ENCODE results near the gene SHC2.

Gene SHC2

GRCh38 chr19:460877-461720, at the start of gene SHC2:
TSS of gene SHC2 (minus strand) at chr19:461033. CDS start at chr19:460996, 37 bp downstream.
- no peak for DNase-seq

- no peak for DNase-seq
Observed at GRCh38 chr19:508204-509150, 47.6 kb upstream of the SHC2 start.

- peak; percentile 90 for DNase-seq
Observed at GRCh38 chr19:507286-508203, 46.7 kb upstream of the SHC2 start, which contains the start of gene TPGS1. TSS of gene TPGS1 (plus strand) at chr19:507497. CDS start at chr19:507507, 10 bp downstream.

- peak; percentile 97 for DNase-seq
Observed at GRCh38 chr19:506404-507285, 45.8 kb upstream of the SHC2 start.

GRCh38 chr19:504616-505015, 43.8 kb upstream of the SHC2 start:
- no peak for DNase-seq

- DNase-seq, result no peak
Observed at GRCh38 chr19:501646-502045, 40.8 kb upstream of the SHC2 start.

- no peak for DNase-seq
Observed at GRCh38 chr19:498977-499623, 38.3 kb upstream of the SHC2 start.

GRCh38 chr19:498511-498891, 37.7 kb upstream of the SHC2 start:
- DNase-seq, result no peak

- DNase-seq, result no peak
Observed at GRCh38 chr19:497869-498510, 37.2 kb upstream of the SHC2 start.

GRCh38 chr19:497491-497868, 36.6 kb upstream of the SHC2 start:
- no peak for DNase-seq

GRCh38 chr19:496986-497385, 36.2 kb upstream of the SHC2 start:
- no peak for DNase-seq

- DNase-seq, result no peak
Observed at GRCh38 chr19:496112-496665, 35.4 kb upstream of the SHC2 start, which contains the start of gene MADCAM1. TSS of gene MADCAM1 (plus strand) at chr19:496486. CDS start at chr19:496500, 14 bp downstream.

- no peak for DNase-seq
Observed at GRCh38 chr19:495402-496111, 34.7 kb upstream of the SHC2 start.

GRCh38 chr19:495081-495401, 34.2 kb upstream of the SHC2 start:
- DNase-seq, result no peak

GRCh38 chr19:494171-495080, 33.6 kb upstream of the SHC2 start:
- no peak for DNase-seq

- no peak for DNase-seq
Observed at GRCh38 chr19:493391-494170, 32.7 kb upstream of the SHC2 start.

- no peak for DNase-seq
Observed at GRCh38 chr19:492091-492531, 31.3 kb upstream of the SHC2 start.

All from NK-92 treated with Interleukin-12 subunit alpha and Interleukin-12 subunit beta, amount 100 ng/mL, for 24 hours (cell line).